ENCODE measurements around the gene DPM1. TPM values are rescaled to one million over a fixed set of nuclear protein-coding genes. Genes with fewer than 3 reads are reported as not detected.

The DPM1 gene
- total and polyA plus RNA-seq, 2 of the 8 experiments (the other 6 are each of a cell fraction or from before 2014, with no cell fraction given), result 42.3 to 57.0 TPM

DNA sequence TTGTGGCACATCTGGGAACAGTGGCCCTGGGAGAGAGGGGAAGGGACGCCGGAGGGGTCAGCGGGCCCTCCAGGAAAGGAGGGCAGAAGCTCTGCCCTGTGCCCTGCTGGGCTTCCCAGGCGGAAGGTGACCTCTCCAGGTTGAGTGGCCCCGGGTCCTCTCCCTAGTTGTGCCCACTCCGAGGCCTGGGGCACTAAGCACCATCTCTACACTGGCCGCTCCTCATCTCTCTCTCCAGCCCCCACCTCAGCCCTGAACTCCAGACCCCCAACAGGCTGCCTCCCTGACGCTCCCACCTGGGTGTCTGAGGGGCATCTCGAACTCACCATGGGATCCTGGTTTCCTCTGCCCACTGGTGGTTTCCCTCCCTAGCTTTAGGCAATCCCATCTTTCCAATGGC lies 46.4 kb upstream of the DPM1 start:
- H3K23me2 ChIP-seq (ENCODE audit: low read depth, low read length), result no peaks in the 10 kb centered on the region
- H3K27me3 ChIP-seq (replicated peaks in 1 of 4; ENCODE audit: control insufficient read depth in 3 of 4, extremely low read depth in 1 of 4, insufficient read depth in 3 of 4, low read length in 3 of 4), result no peaks in the 10 kb centered on the region; a peak in 1 of 7 replicates
- H3K27ac ChIP-seq (ENCODE audit: low read depth, low read length), result no peak overlapping the region
- no peak overlapping the region for H3K4me2 ChIP-seq (ENCODE audit: insufficient read depth in 1 of 2, low read depth in 2 of 2, low read length in 2 of 2)
- no peak overlapping the region for H2BK20ac ChIP-seq (ENCODE audit: low read length)
- no peaks in the 10 kb centered on the region for H3K9me3 ChIP-seq (ENCODE audit: insufficient read depth in 2 of 2, low read depth in 1 of 2, low read length in 1 of 2)
- no peak overlapping the region for H3K9ac ChIP-seq (replicated peaks in 1 of 4; ENCODE audit: extremely low read depth in 1 of 4, low read depth in 3 of 4, low read length in 3 of 4)
- H2BK12ac ChIP-seq (ENCODE audit: low read depth, low read length), result no peak overlapping the region
- H4K5ac ChIP-seq (ENCODE audit: insufficient read length, low read depth, low read length), result no peak overlapping the region
- no peak overlapping the region for H2BK120ac ChIP-seq (replicated peaks; ENCODE audit: low read depth, low read length)
- H2BK5ac ChIP-seq (ENCODE audit: low read depth, low read length), result no peak overlapping the region
- CTCF ChIA-PET (ENCODE audit: partially characterized antibody), result interaction anchor here (1.3 to 2.8 kb wide), 5 partner anchors 8 to 37 kb away, joined by 3 to 15 read pairs (median 10); no protein-coding TSS in a partner anchor
- H2BK15ac ChIP-seq (ENCODE audit: low read length), result no peak overlapping the region
- FAIRE-seq, result no peak
- no peak overlapping the region for H2AFZ ChIP-seq (ENCODE audit: low read length)
- H4K20me1 ChIP-seq (replicated peaks in 1 of 2; ENCODE audit: control insufficient read depth in 1 of 2, insufficient read depth in 2 of 2, low read length in 2 of 2), result no peaks in the 10 kb centered on the region
- H3K18ac ChIP-seq (ENCODE audit: extremely low read depth, low read length), result no peak overlapping the region
- H3K23ac ChIP-seq (ENCODE audit: insufficient read length), result no peak overlapping the region
- H4K91ac ChIP-seq (replicated peaks; ENCODE audit: insufficient read length, low read length), result no peak overlapping the region
- H3K79me2 ChIP-seq (ENCODE audit: control insufficient read depth in 1 of 2, insufficient read depth in 2 of 2, low read length in 2 of 2), result no peaks in the 10 kb centered on the region
- no peak overlapping the region for H3K4me3 ChIP-seq (ENCODE audit: extremely low read depth in 1 of 4, insufficient read depth in 2 of 4, low read depth in 3 of 4, low read length in 4 of 4)
- POLR2A ChIA-PET (ENCODE audit: partially characterized antibody), result no interaction called here
- no peaks in the 10 kb centered on the region for H3K79me1 ChIP-seq (ENCODE audit: low read depth, low read length)
- no peak overlapping the region for H3K56ac ChIP-seq (replicated peaks; ENCODE audit: insufficient read length, low read depth, low read length)
- DNase-seq (ENCODE audit: low read depth in 1 of 2, low spot score in 2 of 2), result no peak
- H3K4me1 ChIP-seq (replicated peaks in 1 of 4; ENCODE audit: control insufficient read depth in 3 of 4, insufficient read depth in 4 of 4, low read length in 3 of 4), result no peaks in the 10 kb centered on the region
- 95% methylated on average over 7 of the region's 9 CpGs; no CpG with 5 or more reads in 1 of the 2 experiments for WGBS, 2 experiments (ENCODE audit: extremely low coverage in 1 of 2, insufficient coverage in 1 of 2, insufficient read length in 1 of 2, insufficient replicate concordance in 2 of 2, low coverage in 1 of 2, low lambda C conversion rate in 2 of 2, missing lambda C conversion rate in 1 of 2)
- H3K4ac ChIP-seq (replicated peaks; ENCODE audit: insufficient read length, low read depth, low read length), result no peak overlapping the region
- H4K8ac ChIP-seq (ENCODE audit: extremely low read depth, insufficient read depth, low read length), result no peak overlapping the region
- H3K14ac ChIP-seq (ENCODE audit: insufficient read length), result no peak overlapping the region
- no peak overlapping the region for H2AK5ac ChIP-seq (ENCODE audit: low read depth, low read length)
- no peaks in the 10 kb centered on the region; a peak in 1 of 8 replicates for H3K36me3 ChIP-seq (ENCODE audit: control insufficient read depth in 2 of 4, insufficient read depth in 4 of 4, low read length in 3 of 4)
- TF ChIP-seq EZH2 (IDR thresholded peaks at IDR 0.05; ENCODE audit: low read depth, low read length, severe bottlenecking), result no peak
- TF ChIP-seq, protein P1, sequence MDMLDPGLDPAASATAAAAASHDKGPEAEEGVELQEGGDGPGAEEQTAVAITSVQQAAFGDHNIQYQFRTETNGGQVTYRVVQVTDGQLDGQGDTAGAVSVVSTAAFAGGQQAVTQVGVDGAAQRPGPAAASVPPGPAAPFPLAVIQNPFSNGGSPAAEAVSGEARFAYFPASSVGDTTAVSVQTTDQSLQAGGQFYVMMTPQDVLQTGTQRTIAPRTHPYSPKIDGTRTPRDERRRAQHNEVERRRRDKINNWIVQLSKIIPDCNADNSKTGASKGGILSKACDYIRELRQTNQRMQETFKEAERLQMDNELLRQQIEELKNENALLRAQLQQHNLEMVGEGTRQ (IDR thresholded peaks at IDR 0.05; ENCODE audit: low read length), result no peak
- no peak for TF ChIP-seq SRF (IDR thresholded peaks at IDR 0.05; ENCODE audit: low read depth, low read length)
- TF ChIP-seq E2F6 (IDR thresholded peaks at IDR 0.05), result no peak
- TF ChIP-seq FOSL1 (IDR thresholded peaks at IDR 0.05; ENCODE audit: insufficient read depth, low read depth, low read length), result no peak
- TF ChIP-seq RAD21 (IDR thresholded peaks at IDR 0.05 in 1 of 2, conservative IDR thresholded peaks at IDR 0.05 in 1 of 2; ENCODE audit: low read depth in 2 of 2, low read length in 2 of 2), result no peak
- TF ChIP-seq KDM4A (IDR thresholded peaks at IDR 0.05; ENCODE audit: low read depth, low read length, severe bottlenecking), result no peak
- no peak for TF ChIP-seq SIX5 (IDR thresholded peaks at IDR 0.05; ENCODE audit: low read depth, low read length)
- TF ChIP-seq, protein P2, sequence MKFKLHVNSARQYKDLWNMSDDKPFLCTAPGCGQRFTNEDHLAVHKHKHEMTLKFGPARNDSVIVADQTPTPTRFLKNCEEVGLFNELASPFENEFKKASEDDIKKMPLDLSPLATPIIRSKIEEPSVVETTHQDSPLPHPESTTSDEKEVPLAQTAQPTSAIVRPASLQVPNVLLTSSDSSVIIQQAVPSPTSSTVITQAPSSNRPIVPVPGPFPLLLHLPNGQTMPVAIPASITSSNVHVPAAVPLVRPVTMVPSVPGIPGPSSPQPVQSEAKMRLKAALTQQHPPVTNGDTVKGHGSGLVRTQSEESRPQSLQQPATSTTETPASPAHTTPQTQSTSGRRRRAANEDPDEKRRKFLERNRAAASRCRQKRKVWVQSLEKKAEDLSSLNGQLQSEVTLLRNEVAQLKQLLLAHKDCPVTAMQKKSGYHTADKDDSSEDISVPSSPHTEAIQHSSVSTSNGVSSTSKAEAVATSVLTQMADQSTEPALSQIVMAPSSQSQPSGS (IDR thresholded peaks at IDR 0.05; ENCODE audit: low read length), result no peak
- TF ChIP-seq SIN3A (conservative IDR thresholded peaks at IDR 0.05 in 1 of 2, IDR thresholded peaks at IDR 0.05 in 1 of 2; ENCODE audit: low read depth in 1 of 2, low read length in 2 of 2), result no peak
